Measurements from ENCODE around the gene DOP1A.

DOP1A gene, protein sequence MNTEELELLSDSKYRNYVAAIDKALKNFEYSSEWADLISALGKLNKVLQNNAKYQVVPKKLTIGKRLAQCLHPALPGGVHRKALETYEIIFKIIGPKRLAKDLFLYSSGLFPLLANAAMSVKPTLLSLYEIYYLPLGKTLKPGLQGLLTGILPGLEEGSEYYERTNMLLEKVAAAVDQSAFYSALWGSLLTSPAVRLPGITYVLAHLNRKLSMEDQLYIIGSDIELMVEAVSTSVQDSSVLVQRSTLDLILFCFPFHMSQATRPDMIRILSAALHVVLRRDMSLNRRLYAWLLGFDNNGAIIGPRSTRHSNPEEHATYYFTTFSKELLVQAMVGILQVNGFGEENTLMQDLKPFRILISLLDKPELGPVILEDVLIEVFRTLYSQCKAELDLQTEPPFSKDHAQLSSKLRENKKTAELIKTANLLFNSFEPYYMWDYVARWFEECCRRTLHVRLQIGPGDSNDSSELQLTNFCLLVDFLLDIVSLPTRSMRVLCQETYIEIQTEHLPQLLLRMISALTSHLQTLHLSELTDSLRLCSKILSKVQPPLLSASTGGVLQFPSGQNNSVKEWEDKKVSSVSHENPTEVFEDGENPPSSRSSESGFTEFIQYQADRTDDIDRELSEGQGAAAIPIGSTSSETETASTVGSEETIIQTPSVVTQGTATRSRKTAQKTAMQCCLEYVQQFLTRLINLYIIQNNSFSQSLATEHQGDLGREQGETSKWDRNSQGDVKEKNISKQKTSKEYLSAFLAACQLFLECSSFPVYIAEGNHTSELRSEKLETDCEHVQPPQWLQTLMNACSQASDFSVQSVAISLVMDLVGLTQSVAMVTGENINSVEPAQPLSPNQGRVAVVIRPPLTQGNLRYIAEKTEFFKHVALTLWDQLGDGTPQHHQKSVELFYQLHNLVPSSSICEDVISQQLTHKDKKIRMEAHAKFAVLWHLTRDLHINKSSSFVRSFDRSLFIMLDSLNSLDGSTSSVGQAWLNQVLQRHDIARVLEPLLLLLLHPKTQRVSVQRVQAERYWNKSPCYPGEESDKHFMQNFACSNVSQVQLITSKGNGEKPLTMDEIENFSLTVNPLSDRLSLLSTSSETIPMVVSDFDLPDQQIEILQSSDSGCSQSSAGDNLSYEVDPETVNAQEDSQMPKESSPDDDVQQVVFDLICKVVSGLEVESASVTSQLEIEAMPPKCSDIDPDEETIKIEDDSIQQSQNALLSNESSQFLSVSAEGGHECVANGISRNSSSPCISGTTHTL (N-terminal part only)

DNA sequence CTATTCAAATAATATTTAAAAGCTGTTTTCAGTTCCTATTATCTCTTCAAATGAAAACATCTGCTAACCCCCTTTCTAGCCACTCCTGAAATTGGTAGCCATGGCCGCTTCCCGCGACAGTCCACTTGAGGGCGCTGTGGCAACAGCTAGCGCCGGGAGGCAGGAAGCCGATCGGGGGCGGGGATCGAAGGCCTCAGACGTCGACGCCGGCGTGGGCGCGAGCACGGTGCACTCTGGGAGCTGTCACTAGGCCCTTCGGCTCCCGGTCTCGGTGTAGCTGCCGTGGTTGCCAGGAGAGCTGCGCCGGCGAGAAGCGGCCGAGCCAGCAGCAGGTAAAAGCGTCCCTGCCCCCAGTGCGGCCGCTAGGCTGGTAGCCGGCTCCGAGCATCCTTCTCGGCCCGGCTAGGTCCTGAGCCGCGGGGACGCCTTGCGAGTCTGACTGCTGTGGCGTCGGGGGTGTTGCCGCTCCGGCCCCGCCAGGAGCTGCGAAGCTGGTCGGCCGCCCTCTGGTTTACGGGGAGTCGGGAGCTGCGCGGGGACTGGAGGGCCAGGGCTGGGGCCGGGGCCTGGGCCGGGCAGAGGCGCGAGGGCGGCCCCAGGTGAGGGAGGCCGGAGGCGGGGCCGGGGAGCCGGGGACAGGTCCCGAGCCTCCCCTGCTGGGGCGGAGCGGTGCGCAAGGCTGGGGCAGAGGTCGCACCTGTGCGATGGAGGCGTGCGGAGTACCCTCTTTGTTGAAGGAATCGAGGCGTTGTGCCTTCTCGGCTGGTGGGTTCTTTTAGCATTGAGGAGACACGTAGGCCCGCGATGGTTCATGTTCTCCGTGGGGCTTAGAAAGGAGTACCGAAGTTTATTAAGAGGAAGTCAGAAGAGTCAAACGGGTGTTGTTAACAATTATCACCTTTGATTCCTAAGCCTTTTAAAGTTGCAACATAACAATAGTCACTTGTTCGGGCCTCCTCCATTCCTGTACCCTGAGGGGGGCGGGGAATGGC, at the start of gene DOP1A:
Gene DOP1A, plus strand, starts transcription at position 224 of the 992 bp plus-strand sequence. CDS start 29,307 bp downstream, outside the sequence.
- DNase-seq (ENCODE audit: low read depth) = peak; percentile 80
- peak within 1 kb of the TSS; percentile 90 for H3K4me3 ChIP-seq (ENCODE audit: low read depth, low read length)

DNA sequence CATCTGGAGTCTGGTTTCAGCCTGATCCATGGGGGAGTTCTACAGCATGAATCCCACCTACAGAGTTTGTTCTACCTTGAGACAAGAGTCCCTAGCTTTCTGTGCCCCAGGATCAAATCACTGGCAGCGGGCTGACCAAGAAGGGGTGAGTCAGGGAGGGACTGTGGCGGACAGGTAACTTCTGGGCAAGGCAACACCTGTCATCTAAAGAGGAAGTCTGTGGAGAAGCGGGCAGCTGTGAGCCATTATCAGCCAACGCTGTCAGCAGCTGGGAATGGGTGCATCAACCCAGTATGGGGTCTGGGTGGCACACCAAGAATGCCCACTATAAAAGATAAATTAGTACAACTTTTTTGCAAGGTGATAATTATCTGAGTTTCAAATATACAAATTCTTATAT, 47.7 kb upstream of the DOP1A start:
- peak; percentile 6 for DNase-seq (ENCODE audit: low read depth)
- H3K4me3 ChIP-seq (ENCODE audit: low read depth, low read length) = no peak overlapping the region

DNA sequence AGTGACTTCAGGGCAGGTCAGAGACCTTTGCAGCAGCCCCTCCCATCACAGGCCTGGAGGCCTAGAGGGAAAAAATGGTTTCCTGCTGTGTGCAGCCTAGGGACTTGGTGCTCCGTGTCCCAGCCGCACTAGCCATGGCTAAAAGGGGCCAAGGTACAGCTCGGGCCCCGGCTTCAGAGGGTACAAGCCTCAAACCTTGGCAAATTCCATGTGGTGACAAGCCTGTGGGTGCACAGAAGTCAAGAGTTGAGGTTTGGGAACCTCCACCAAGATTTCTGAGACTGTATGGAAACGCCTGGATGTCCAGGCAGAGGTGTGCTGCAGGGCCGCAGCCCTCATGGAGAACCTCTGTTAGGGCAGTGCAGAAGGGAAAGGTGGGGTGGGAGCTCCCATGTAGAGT, 35.8 kb upstream of the DOP1A start:
- no peak overlapping the region for H3K4me3 ChIP-seq (ENCODE audit: low read depth, low read length)
- no peak for DNase-seq (ENCODE audit: low read depth)

DNA sequence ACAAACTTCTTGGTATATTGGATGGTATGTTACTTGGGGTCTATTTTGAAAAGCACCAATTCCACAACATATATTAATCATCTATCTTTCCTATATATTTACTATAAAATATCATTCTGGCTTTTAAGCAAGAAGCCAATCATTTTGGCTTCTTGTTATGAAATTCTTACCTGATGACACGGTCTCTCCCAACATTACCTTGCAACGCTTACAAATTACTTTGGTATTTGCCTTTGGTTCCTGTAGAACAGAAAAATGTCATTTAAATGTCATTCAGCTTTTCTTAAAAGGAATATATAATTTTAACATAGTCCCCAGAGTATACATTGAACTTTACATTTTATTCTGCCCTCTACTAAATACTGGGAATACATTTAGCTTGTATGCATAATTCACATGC, 29.2 kb upstream of the DOP1A start:
- DNase-seq (ENCODE audit: low read depth) = no peak
- no peak overlapping the region for H3K4me3 ChIP-seq (ENCODE audit: low read depth, low read length)

DNA sequence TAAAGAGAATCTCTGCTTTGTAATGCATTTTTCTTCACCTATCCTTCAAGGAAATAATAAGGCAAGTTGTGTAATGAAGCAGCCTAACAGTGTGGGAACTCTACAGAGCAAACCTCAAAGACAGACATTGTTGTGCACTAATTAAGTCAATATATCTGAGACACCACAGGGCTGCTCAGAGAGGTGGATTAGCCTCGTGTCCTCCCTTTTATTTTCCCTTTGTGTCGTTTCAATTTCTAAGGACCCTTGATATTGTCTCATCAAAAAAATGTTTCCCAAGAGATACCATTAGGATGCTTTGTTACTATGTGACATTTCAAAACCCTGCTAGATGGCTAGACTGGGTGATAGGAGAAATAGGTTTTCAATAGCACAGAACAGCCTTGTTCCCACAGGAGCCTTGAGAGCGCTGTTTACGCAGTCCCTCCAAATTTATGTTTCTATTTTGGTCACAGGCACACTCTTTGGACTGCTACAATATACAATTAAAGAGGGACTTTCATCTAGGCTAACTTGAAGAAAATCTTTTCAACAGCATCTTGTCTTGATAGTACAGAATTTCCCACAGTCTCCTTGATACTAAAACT, 24.9 kb upstream of the DOP1A start:
- no peak for DNase-seq (ENCODE audit: low read depth)
- no peak overlapping the region for H3K4me3 ChIP-seq (ENCODE audit: low read depth, low read length)

DNA sequence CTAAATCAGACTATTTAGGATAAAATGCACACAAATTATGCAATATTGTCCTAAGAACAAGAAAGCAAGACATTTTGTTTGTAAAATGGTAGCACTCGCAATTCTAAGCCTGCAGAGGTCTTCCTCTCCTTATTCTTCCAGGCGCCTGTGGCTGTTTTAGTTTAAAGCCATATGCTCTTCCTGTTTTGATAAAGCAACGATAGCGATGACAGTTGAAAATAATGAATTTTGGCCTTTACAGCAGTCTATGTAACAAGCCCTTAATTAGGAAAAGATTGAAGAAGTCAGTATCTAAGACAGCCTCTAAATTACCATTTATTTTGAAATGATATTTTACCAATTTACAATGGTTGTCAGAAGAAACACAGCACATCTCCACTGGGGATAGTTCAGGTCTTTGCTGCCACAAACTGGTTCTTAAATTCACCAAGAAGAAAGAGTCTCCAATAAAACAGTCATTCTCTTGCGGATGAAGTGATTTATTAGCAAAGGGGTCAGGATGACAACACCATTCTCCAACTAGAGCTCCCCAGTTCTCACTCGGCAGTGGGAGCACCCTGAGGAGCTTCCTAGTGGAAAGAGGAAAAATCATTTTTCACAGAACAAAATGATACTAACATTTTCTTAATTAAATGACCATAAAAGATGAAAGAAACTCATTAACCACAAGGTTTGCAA, 23.2 kb upstream of the DOP1A start:
- H3K4me3 ChIP-seq (ENCODE audit: low read depth, low read length) = no peak overlapping the region
- no peak for DNase-seq (ENCODE audit: low read depth)

DNA sequence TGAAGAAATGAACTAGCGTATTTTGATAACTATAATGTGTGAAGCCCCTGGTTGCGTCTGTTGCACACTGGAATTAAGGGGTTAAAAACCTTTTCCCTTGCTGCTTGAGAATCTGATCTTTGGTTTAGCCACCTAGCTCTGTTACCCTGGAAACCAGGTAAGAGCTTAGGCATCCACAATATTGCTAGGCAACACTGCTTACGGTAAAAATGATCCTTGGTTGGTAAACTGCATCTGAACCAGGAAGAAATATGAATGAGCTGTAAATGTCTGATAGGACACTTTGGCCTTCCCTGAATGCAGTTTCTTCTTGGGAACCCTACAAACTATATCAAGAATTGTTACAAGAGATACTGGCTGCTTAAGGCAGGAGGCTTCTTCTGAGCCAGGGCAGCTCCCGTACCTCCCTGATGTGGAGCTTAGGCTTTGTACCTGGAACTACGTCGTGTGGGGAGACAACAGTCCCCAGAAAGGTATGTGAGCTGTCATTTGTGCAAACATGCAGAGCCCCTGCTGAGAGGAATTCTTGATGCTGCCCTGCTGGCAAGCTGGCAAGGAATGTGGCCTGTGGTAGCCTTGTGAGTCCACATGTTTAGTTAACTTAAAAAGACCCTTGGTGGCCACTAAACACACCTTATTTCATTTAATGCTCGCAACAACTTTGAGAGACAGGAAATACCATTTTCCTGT, 20.3 kb upstream of the DOP1A start:
- no peak for DNase-seq (ENCODE audit: low read depth)

DNA sequence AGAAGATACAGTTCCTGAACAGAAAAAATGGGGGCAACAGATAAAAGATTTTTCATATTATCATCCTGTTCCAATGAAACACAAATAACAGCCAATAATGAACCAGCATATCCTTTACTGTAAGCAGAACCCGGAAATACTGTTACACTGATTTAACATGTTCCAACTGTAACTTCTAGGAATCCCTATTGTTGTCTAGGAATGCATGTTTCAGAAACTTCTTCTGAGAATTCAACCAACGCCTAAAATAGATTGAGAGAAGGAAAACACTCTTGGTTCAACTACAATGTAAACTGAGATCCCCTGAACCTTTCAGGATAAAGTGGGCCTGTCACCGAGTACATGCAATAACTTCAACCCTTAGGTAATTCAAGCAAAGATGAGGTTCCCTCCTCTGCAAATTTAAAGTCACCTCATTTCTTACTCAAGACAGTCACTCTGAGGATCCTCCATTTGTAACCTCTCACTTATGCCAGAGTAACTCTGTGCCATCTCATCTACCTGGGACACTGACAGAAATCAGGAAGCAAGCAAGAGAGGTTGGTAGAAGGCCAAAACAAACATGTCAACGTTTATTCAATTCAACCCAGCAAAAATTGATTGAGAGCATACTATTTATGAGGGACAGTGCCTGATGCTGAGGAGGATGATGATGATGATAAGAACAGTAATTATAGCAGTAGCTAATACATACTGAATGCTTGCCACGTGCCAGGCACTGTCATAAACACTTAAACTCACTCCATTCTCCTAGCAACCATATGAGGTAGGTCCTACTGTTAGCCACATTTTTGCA, 15.9 kb upstream of the DOP1A start:
- DNase-seq (ENCODE audit: low read depth) = no peak
- no peak overlapping the region for H3K4me3 ChIP-seq (ENCODE audit: low read depth, low read length)

More for the DNA sequence above, 20.3 kb upstream of the DOP1A start:
- H3K4me3 ChIP-seq (ENCODE audit: low read depth, low read length) = no peak overlapping the region

DNA sequence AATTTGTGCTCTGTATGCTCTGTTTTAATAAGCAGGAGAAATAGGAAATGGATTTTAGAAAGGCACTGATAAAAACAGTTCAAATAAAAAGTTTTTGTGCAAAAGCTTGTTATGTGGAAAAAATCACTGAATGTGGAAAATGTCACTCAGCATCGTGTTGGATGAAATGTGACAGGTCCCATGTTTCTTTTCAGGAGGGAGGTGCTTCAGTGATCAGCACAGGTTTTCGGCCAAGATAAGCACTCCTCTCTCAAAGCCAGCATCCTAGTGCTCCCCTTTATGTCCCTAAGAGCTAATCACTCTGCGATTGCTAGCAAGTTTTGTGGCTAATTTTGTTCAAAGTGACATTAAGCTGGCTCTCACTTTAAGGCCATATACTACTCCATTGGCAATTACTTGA, 13.8 kb upstream of the DOP1A start:
- no peak for DNase-seq (ENCODE audit: low read depth)
- H3K4me3 ChIP-seq (ENCODE audit: low read depth, low read length) = no peak overlapping the region

DNA sequence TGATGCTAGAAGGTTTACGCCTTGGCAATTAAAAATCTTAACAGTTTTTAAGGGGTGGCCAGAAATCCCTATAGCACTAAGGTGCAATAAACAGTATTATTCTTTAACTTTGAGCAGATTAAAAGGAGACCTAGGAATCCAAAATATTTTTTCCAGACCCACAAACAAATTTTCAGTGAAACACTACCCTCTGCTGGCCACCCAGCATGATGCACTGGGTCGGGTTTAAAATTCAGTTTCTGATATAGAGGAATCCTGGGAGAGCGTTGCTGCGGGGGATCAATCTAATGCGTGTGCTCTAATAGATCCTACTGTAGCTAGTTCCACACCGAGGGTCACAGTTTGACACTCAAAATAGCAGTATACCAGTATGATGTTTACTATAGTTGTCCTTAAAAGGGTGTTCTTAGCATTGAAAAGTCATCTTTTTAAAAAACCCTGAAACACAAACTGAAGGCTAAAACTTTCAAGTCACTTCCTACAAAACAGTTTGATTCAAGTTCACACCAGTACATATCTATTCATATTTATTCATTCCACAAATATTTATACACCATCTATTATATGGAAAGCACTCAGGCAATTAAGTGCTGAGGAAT, 12.0 kb upstream of the DOP1A start:
- no peak for DNase-seq (ENCODE audit: low read depth)
- H3K4me3 ChIP-seq (ENCODE audit: low read depth, low read length) = no peak overlapping the region

DNA sequence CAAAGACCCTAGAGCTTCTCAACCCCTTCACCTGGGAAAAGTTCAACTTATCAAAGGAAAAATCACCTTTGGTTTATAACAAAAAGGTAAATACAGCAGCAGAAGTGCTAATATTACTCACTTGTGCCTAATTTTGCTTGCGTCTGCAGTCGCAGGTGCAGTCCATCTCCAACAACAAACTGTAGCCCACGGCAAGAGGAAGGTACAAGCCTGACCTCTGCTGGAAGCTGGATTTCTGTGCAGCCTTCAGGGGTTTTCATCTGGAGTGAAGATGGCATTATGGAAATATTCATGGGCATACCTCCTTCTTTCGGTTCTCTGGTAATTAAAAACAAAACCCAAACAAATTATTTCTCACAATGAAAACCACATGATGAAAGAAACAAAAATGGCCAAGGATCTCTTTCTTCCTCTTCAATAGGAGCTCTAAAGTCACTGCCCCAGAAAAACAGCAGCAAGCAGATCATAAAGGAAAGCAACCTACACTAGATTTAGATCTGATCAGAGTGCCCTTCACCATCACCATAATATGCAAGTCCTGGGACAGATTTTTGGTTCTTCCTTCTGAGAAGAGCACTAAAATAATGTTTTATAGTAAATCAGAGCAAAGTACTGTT, 9.7 kb upstream of the DOP1A start:
- DNase-seq (ENCODE audit: low read depth) = no peak

DNA sequence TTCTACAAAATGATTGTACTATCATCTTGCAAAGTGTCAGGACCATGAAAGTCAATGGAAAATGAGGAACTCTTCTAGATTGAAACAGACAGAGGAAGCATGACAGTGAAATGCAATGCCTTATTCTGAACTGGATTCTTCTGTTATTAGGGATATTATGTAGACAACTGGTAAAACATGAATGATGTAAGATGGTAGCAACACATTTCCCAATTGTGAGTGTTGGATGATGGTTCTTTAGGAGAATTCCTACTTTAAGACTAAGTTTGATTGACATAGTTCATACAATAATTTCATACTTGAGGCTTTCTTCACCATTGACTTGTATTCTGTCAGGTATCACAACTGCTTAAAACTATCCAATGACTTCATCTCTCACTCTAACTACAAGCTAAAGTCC, 6.3 kb upstream of the DOP1A start:
- no peak overlapping the region for H3K4me3 ChIP-seq (ENCODE audit: low read depth, low read length)
- DNase-seq (ENCODE audit: low read depth) = no peak

More for the DNA sequence above, 9.7 kb upstream of the DOP1A start:
- no peak overlapping the region for H3K4me3 ChIP-seq (ENCODE audit: low read depth, low read length)

DNA sequence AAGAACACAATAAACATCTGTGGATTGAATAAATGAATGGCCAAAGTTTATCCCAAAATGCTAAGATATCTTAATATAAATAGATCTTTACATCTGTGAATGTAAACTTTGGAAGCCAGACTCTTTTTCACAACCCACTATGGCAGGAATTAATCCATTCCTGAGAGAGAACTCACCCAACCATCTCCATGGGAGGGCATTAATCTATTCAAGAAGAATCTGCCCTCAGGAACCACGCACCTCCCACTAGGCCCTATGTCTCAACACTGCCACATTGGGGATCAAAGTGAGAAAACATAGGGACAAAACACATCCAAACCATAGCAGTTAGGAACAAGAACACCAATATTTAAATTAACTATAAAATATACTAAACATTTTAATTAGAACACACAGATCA, 5.2 kb upstream of the DOP1A start:
- no peak overlapping the region for H3K4me3 ChIP-seq (ENCODE audit: low read depth, low read length)
- DNase-seq (ENCODE audit: low read depth) = peak; percentile 33

DNA sequence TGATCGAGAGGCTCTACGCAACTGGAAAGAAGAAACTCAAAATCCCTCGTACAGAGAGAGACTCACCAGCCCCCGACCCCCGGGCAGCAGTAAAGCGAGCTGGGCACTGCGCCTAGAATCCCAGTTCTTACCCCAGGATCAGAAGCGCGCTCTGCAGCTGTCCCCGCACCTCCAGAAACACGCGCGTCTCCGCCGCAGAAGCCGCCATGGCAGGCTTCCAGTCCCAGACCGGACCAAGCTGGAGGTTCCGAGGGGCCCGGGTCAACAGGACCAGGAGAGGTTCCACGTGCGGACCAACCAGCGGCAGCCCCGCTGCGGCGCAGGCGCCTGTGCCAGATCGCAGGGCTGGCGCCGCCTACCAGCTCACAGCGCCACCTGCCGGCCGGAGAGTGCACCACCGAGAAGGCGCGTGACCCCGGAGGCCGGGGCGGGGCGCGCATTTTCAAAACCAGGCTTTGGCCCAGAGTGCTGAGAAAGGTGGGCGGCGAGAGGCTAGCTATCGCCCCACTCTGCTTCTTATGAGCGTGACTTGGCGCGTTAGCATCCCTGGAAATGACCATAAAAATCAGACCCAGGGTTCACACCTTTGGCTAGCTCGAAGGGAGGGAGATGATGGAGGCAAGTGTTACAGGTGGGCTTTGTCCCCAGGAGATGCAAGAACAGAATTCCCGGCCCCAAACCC, 1.8 kb upstream of the DOP1A start, which contains the start of gene UBE3D:
Gene UBE3D, minus strand, starts transcription at position 331 of the 682 bp plus-strand sequence. Its CDS starts 123 bp downstream, at position 208.
- H3K4me3 ChIP-seq (ENCODE audit: low read depth, low read length) = peak within 1 kb of the TSS; percentile 88
- DNase-seq (ENCODE audit: low read depth) = peak; percentile 39

DNA sequence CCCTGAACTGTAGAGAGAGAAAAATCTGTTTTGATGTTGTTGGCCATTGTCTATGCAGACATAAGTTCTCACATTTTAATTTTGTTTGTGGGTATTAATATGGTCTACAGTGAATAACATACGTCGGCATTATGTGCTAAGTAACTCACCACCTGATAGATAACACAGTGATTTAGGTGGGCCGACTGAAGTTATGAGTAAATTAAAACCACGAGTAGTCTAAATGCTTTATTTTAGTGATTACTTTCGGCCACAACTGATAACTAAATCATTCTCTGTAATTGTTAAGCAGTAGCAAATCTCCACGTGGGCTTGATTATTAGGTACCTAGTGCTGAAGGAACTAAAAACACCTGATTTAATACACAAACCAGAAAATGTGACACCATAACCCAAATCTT, 1.1 kb downstream of the DOP1A start:
- H3K4me3 ChIP-seq (ENCODE audit: low read depth, low read length) = peak overlapping the region; percentile 90
- DNase-seq (ENCODE audit: low read depth) = no peak
